Subcutaneous abdominal adipose tissue (tissue), 5 donors: ENCODE results near the gene HLA-E.

Experiments used
- H3K27ac ChIP-seq: one replicate; pipeline ENCODE4 v1.7.0; 2013; ENCODE audit warnings: low read depth, mild to moderate bottlenecking, inconsistent platforms, low read length, moderate library complexity
- H3K27me3 ChIP-seq, 5 donors: one replicate each; pipeline ENCODE4 v1.7.0; 2013; ENCODE audit warnings: low read length in 5 of 5, inconsistent platforms in 1 of 5; ENCODE audit not compliant: control insufficient read depth in 5 of 5, insufficient read depth in 4 of 5
- H3K36me3 ChIP-seq, 5 donors: one replicate each; pipeline ENCODE4 v1.7.0; 2013; ENCODE audit warnings: low read length in 5 of 5; ENCODE audit not compliant: control insufficient read depth in 5 of 5, insufficient read depth in 5 of 5
- H3K4me1 ChIP-seq, 5 donors: one replicate each; pipeline ENCODE4 v1.7.0; 2013; ENCODE audit warnings: low read length in 5 of 5, mild to moderate bottlenecking in 3 of 5, moderate library complexity in 1 of 5; ENCODE audit not compliant: control insufficient read depth in 5 of 5, insufficient read depth in 5 of 5
- H3K4me3 ChIP-seq, 5 donors: one replicate each; pipeline ENCODE4 v1.7.0; 2013; ENCODE audit warnings: low read length in 5 of 5, low read depth in 1 of 5
- H3K9ac ChIP-seq, 5 donors: one replicate each; pipeline ENCODE4 v1.7.0; 2013; ENCODE audit warnings: low read length in 5 of 5, mild to moderate bottlenecking in 4 of 5, moderate library complexity in 3 of 5
- H3K9me3 ChIP-seq, 5 donors: one replicate each; pipeline ENCODE4 v1.7.0; 2013; ENCODE audit warnings: low read length in 5 of 5; ENCODE audit not compliant: control insufficient read depth in 5 of 5
- donor health status: healthy.
- donor health status: healthy.
- donor health status: healthy.
- donor health status: healthy.
- donor health status: healthy.

Gene HLA-E

GRCh38 chr6:30541515-30542403, 52.5 kb downstream of the HLA-E start:
- peak overlapping the region; percentile 5 for H3K27ac ChIP-seq
- H3K27me3 ChIP-seq = no peaks in the 10 kb centered on the region
- H3K4me3 ChIP-seq = peak overlapping the region; percentile 50 to 68 (median 61)
- no peaks in the 10 kb centered on the region for H3K9me3 ChIP-seq
- H3K4me1 ChIP-seq = peaks cover 4 to 28% (median 9%) of the 10 kb centered on the region in 5 donors
- peaks cover 0 to 16% (median 14%) of the 10 kb centered on the region in 5 donors for H3K36me3 ChIP-seq
- H3K9ac ChIP-seq = peak overlapping the region in 2 of 5 donors; percentile 44 to 65

GRCh38 chr6:30542404-30542725, 53.1 kb downstream of the HLA-E start:
- Histone ChIP-seq H3K9me3 (no peaks in the 10 kb centered on the region), H3K27me3 (no peaks in the 10 kb centered on the region), H3K4me3 (peak overlapping the region in 3 of 5 donors; percentile 59 to 68 (median 62)), H3K36me3 (peaks cover 0 to 21% (median 20%) of the 10 kb centered on the region in 5 donors), H3K9ac (peak overlapping the region in 1 of 5 donors; percentile 30), H3K4me1 (peaks cover 4 to 28% (median 9%) of the 10 kb centered on the region in 5 donors), H3K27ac (peak overlapping the region; percentile 50)

- no peaks in the 10 kb centered on the region for H3K27me3 ChIP-seq
- H3K4me1 ChIP-seq = peaks cover 4 to 28% (median 9%) of the 10 kb centered on the region in 5 donors
- H3K36me3 ChIP-seq = peaks cover 0 to 24% (median 22%) of the 10 kb centered on the region in 5 donors
- H3K9ac ChIP-seq = no peak overlapping the region
- H3K9me3 ChIP-seq = no peaks in the 10 kb centered on the region
- H3K4me3 ChIP-seq = no peak overlapping the region
- peak overlapping the region; percentile 50 for H3K27ac ChIP-seq
These were observed 53.6 kb downstream of the HLA-E start for GRCh38 chr6:30542915-30543314.
